Mucosa of descending colon (tissue), 3 donors: Measurements from ENCODE around the gene EYA2. TPM values are rescaled to one million over a fixed set of nuclear protein-coding genes. Genes with fewer than 3 reads are reported as not detected.

Experiments
- ATAC-seq: fragments of 200-7000 bp; cut with Tn5 transposase; one replicate; pipeline ENCODE4 v1.9.1; 2020; ENCODE audit warnings: mild to moderate bottlenecking, moderate library complexity
- DNase-seq, 3 donors: peaks; one replicate each; pipeline ENCODE4 v3.0.0-alpha.2; 2020
- H3K36me3 ChIP-seq: fragments of 200-600 bp; one replicate; pipeline ENCODE4 v1.8.0; 2021; ENCODE audit warnings: low read depth, mild to moderate bottlenecking
- H3K4me1 ChIP-seq: fragments of 200-600 bp; one replicate; pipeline ENCODE4 v1.8.0; 2021; ENCODE audit warnings: low read depth, mild to moderate bottlenecking
- H3K4me3 ChIP-seq: fragments of 200-600 bp; one replicate; pipeline ENCODE4 v1.8.0; 2021; ENCODE audit warnings: mild to moderate bottlenecking
- H3K9me3 ChIP-seq: fragments of 200-600 bp; one replicate; pipeline ENCODE4 v1.8.0; 2021; ENCODE audit warnings: mild to moderate bottlenecking
- intact Hi-C, 2 donors: fragments of 100-400 bp; cut with DNase I in 1 of 2; cut with micrococcal nuclease in 1 of 2; formaldehyde crosslinking; loops; one replicate each; pipeline versions ENCODE4 v1.11.0 to v1.11.1; 2022; cut with DNase I, micrococcal nuclease
- total RNA-seq, 3 donors: library from RNA; stranded (reverse); fragmentation: NEBNext Ultra II Directional in 2 of 3; extraction: Animal tissue kit (Norgen Biotek cat#: 25700) in 2 of 3; gene quantifications; one replicate each; pipeline versions ENCODE4 v1.2.1 to v1.2.4, GENCODE V29; 2021 to 2023
- TF ChIP-seq, protein P1 (sequence below): fragments of 200-600 bp; IDR thresholded peaks from one replicate; pipeline ENCODE4 v1.8.0; 2022; ENCODE audit warnings: antibody characterized with exemption, mild to moderate bottlenecking
- donor health status: DM: no; HTN: no; CAD: no; lungs with moderate emphysema.
- donor health status: DM: no; HTN: no; CAD: no.
- donor health status: DM: no; HTN: yes; CAD: no.

EYA2 gene
- total RNA-seq, 3 donors from 2014 or later, result 14.3 to 22.3 (median 19.5) TPM

GRCh38 chr20:47224300-47224791 lies 329.7 kb downstream of the EYA2 start:
- TF ChIP-seq, protein P1, sequence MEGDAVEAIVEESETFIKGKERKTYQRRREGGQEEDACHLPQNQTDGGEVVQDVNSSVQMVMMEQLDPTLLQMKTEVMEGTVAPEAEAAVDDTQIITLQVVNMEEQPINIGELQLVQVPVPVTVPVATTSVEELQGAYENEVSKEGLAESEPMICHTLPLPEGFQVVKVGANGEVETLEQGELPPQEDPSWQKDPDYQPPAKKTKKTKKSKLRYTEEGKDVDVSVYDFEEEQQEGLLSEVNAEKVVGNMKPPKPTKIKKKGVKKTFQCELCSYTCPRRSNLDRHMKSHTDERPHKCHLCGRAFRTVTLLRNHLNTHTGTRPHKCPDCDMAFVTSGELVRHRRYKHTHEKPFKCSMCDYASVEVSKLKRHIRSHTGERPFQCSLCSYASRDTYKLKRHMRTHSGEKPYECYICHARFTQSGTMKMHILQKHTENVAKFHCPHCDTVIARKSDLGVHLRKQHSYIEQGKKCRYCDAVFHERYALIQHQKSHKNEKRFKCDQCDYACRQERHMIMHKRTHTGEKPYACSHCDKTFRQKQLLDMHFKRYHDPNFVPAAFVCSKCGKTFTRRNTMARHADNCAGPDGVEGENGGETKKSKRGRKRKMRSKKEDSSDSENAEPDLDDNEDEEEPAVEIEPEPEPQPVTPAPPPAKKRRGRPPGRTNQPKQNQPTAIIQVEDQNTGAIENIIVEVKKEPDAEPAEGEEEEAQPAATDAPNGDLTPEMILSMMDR, result no peak
- no peaks in the 10 kb centered on the region for H3K4me1 ChIP-seq
- DNase-seq (no peak), ATAC-seq (no peak)
- no peak overlapping the region for H3K4me3 ChIP-seq
- H3K9me3 ChIP-seq, result no peaks in the 10 kb centered on the region
- intact Hi-C loops, result no loop called here
- H3K36me3 ChIP-seq, result peaks cover 4% of the 10 kb centered on the region

GRCh38 chr20:47224857-47225256 lies 330.2 kb downstream of the EYA2 start:
- Histone ChIP-seq H3K9me3 (no peaks in the 10 kb centered on the region), H3K4me1 (no peaks in the 10 kb centered on the region), H3K36me3 (peaks cover 4% of the 10 kb centered on the region), H3K4me3 (no peak overlapping the region)
- TF ChIP-seq, protein P1, result no peak
- intact Hi-C loops, result no loop called here
- DNase-seq (no peak), ATAC-seq (no peak)

DNA sequence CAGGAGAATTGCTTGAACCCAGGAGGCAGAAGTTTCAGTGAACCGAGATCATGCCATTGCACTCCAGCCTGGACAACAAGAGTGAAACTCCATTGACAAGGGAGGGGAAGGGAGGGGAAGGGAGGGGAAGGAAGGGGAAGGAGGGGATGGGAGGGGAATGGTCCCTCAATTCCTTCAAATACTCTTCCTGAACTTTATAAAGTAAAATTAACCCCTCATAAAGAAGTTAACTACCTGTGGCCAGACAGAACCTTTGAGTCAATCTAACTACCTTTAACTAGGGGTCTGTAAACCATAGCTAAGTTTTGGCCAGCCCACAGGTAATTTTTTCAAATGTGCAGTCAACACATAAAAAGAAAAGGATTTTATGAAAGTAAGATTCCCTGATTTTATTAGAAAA lies 330.8 kb downstream of the EYA2 start:
- H3K4me1 ChIP-seq, result no peaks in the 10 kb centered on the region
- DNase-seq, result no peak
- H3K4me3 ChIP-seq, result no peak overlapping the region
- H3K9me3 ChIP-seq, result no peaks in the 10 kb centered on the region
- TF ChIP-seq, protein P1, result no peak
- intact Hi-C loops, result no loop called here
- no peak for ATAC-seq
- peaks cover 4% of the 10 kb centered on the region for H3K36me3 ChIP-seq

GRCh38 chr20:47227119-47227518 lies 332.5 kb downstream of the EYA2 start:
- Histone ChIP-seq H3K4me3 (no peak overlapping the region), H3K4me1 (no peaks in the 10 kb centered on the region), H3K36me3 (peaks cover 4% of the 10 kb centered on the region), H3K9me3 (no peaks in the 10 kb centered on the region)
- no peak for DNase-seq
- intact Hi-C loops, result no loop called here
- ATAC-seq, result no peak
- TF ChIP-seq, protein P1, result no peak

- H3K9me3 ChIP-seq, result no peaks in the 10 kb centered on the region
- TF ChIP-seq, protein P1, result no peak
- no peak for DNase-seq
- H3K4me1 ChIP-seq, result no peaks in the 10 kb centered on the region
- H3K36me3 ChIP-seq, result peaks cover 4% of the 10 kb centered on the region
- no peak for ATAC-seq
- H3K4me3 ChIP-seq, result no peak overlapping the region
- intact Hi-C loops, result no loop called here
Observed at GRCh38 chr20:47227576-47227975, 332.9 kb downstream of the EYA2 start.

DNA sequence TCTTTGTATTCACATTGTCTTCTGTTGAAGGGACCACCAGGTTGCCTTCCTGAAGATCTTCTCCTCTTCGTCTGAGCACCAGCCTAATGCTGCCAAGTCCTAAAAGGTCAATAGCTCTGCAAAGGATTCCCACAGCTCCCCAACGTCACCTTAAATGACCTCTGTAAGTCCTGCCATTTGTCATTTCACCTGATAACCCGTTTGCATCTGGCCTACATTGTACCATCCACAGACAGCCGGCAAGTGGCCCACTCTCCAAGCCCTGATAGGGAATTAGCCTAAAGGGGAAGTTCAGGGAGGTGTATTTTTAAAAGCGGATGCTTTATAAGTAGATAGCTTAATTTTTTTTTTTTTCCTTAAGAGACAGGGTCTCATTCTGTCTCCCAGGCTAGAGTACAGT lies 334.0 kb downstream of the EYA2 start:
- no peaks in the 10 kb centered on the region for H3K4me1 ChIP-seq
- TF ChIP-seq, protein P1, result no peak
- DNase-seq (no peak), ATAC-seq (no peak)
- intact Hi-C loops, result no loop called here
- H3K4me3 ChIP-seq, result no peak overlapping the region
- H3K9me3 ChIP-seq, result no peaks in the 10 kb centered on the region
- peaks cover 5% of the 10 kb centered on the region for H3K36me3 ChIP-seq
